HepG2 (cell line): Measurements from ENCODE around the gene SHC3. TPM values are rescaled to one million over a fixed set of nuclear protein-coding genes. Genes with fewer than 3 reads are reported as not detected.

ENCODE experiments used
- ATAC-seq: fragments of 200-7000 bp; cut with Tn5 transposase; 3 replicates; pipeline ENCODE4 v1.9.1; 2020; ENCODE audit warnings: mild to moderate bottlenecking, moderate library complexity
- BruUV-seq: library from RNA; stranded (reverse); fragments of 400-500 nt; replicated peaks from 2 replicates; lab custom pipeline; 2021; lab: Mats Ljungman, UMichigan
- CTCF ChIA-PET: fragments of 300-600 bp; formaldehyde crosslinking; extraction: SDS; loops from one replicate; lab custom pipeline; 2021; ENCODE audit warnings: low total read pairs, inconsistent platforms, low intra/inter-chr PET ratio; lab: Yijun Ruan, JAX
- POLR2A ChIA-PET: fragments of 350-600 bp; sonication (Branson Sonifier 250); formaldehyde crosslinking; loops from one replicate; lab custom pipeline; 2020; ENCODE audit warnings: antibody characterized with exemption, inconsistent platforms; lab: Yijun Ruan, JAX
- DNase-seq: peaks from one replicate; pipeline ENCODE4 v3.0.0-alpha.2; 2015; ENCODE audit warnings: low spot score
- FAIRE-seq: peaks from 3 replicates; lab custom pipeline; 2011; peaks lifted over from hg19 to GRCh38; lab: Jason Lieb, UNC
- H2AFZ ChIP-seq: one replicate; pipeline ENCODE4 v1.6.1; 2011; ENCODE audit warnings: low read length, inconsistent platforms
- H3K27ac ChIP-seq: fragments of 300-600 bp; 3 replicates; pipeline ENCODE4 v1.8.0; 2011; ENCODE audit warnings: mixed run types, mild to moderate bottlenecking, mixed read lengths, low read length, inconsistent platforms; ENCODE audit not compliant: insufficient read depth; ENCODE audit errors: extremely low read length
- H3K27me3 ChIP-seq, 2 experiments: fragments of 200-600 bp in 1 of 2; 2 replicates in 1 of 2; 3 replicates in 1 of 2; pipeline versions ENCODE4 v1.6.0 to v1.8.0; 2011; ENCODE audit warnings: low read length in 2 of 2, mild to moderate bottlenecking in 2 of 2, moderate library complexity in 2 of 2, inconsistent platforms in 1 of 2; ENCODE audit not compliant: insufficient read depth in 2 of 2, control insufficient read depth in 1 of 2
- H3K36me3 ChIP-seq, 2 experiments: fragments of 200-600 bp in 1 of 2; replicated peaks in 1 of 2; 2 replicates in 1 of 2; 3 replicates in 1 of 2; pipeline versions ENCODE4 v1.5.1 to v1.8.0; 2011; ENCODE audit warnings: low read length in 2 of 2, inconsistent platforms in 1 of 2; ENCODE audit not compliant: insufficient read depth in 2 of 2, control insufficient read depth in 1 of 2
- H3K4me1 ChIP-seq: 2 replicates; pipeline ENCODE4 v1.5.1; 2012; ENCODE audit warnings: low read length, inconsistent platforms; ENCODE audit not compliant: insufficient read depth
- H3K4me2 ChIP-seq: 2 replicates; pipeline ENCODE4 v1.6.0; 2011; ENCODE audit warnings: low read depth, low read length, inconsistent platforms
- H3K4me3 ChIP-seq, 3 experiments: fragments of 200-600 bp in 1 of 3; sonication (generic), shearing (Covaris generic) in 1 of 3; replicated peaks in 1 of 3; 2 replicates each; pipeline ENCODE4 v1.5.1; 2011 to 2016; ENCODE audit warnings: low read length in 3 of 3, inconsistent platforms in 2 of 3, low read depth in 2 of 3, mild to moderate bottlenecking in 2 of 3, control low read depth in 1 of 3, mixed read lengths in 1 of 3; ENCODE audit not compliant: insufficient read depth in 1 of 3
- H3K79me2 ChIP-seq: one replicate; pipeline ENCODE4 v1.6.1; 2011; ENCODE audit warnings: low read length, inconsistent platforms; ENCODE audit not compliant: insufficient read depth
- H3K9ac ChIP-seq: 2 replicates; pipeline ENCODE4 v1.6.0; 2011; ENCODE audit warnings: mild to moderate bottlenecking, low read depth, low read length, inconsistent platforms; ENCODE audit not compliant: insufficient read depth
- H3K9me3 ChIP-seq: 2 replicates; pipeline ENCODE4 v1.5.1; 2012; ENCODE audit warnings: mild to moderate bottlenecking, low read length
- H4K20me1 ChIP-seq: 2 replicates; pipeline ENCODE4 v1.6.0; 2011; ENCODE audit warnings: inconsistent platforms, mild to moderate bottlenecking, low read length, moderate library complexity; ENCODE audit not compliant: insufficient read depth
- CEBPB ChIP-seq: IDR thresholded peaks from 2 replicates; pipeline ENCODE4 v1.6.1; 2011; ENCODE audit warnings: low read depth, low read length, improper control_type of control experiment, borderline replicate concordance
- FOXO1 ChIP-seq: sonication (generic); formaldehyde crosslinking; IDR thresholded peaks from 2 replicates; pipeline ENCODE4 v1.4.0; 2020; ENCODE audit warnings: missing genetic modification reagents
- MIER3 ChIP-seq: IDR thresholded peaks from 2 replicates; pipeline ENCODE4 v1.6.1; 2016; ENCODE audit warnings: missing compliant biosample characterization, borderline replicate concordance
- MZF1 ChIP-seq: sonication (generic); formaldehyde crosslinking; IDR thresholded peaks from 2 replicates; pipeline ENCODE4 v1.8.1; 2023; ENCODE audit warnings: mild to moderate bottlenecking, missing genetic modification reagents, borderline replicate concordance
- NFIB ChIP-seq: sonication (generic); formaldehyde crosslinking; IDR thresholded peaks from 2 replicates; pipeline ENCODE4 v1.9.0; 2021; ENCODE audit warnings: missing genetic modification reagents, mild to moderate bottlenecking, borderline replicate concordance
- TCF7L2 ChIP-seq: IDR thresholded peaks from 2 replicates; pipeline ENCODE4 v1.6.1; 2011; ENCODE audit warnings: mild to moderate bottlenecking, low read depth, low read length, moderate library complexity
- ZFAT ChIP-seq: sonication (generic); formaldehyde crosslinking; conservative IDR thresholded peaks from 2 replicates; pipeline ENCODE4 v1.8.1; 2023; ENCODE audit warnings: missing genetic modification reagents, inconsistent platforms
- ZNF331 ChIP-seq: sonication (generic); formaldehyde crosslinking; IDR thresholded peaks from 2 replicates; pipeline ENCODE4 v1.4.0; 2020; ENCODE audit warnings: missing genetic modification reagents
- ZNF660 ChIP-seq: sonication (generic); formaldehyde crosslinking; IDR thresholded peaks from 2 replicates; pipeline ENCODE4 v1.5.1; 2020; ENCODE audit warnings: mild to moderate bottlenecking, low read depth, missing genetic modification reagents, borderline replicate concordance
- ZNF788 ChIP-seq: sonication (generic); formaldehyde crosslinking; IDR thresholded peaks from 2 replicates; pipeline ENCODE4 v1.5.0; 2020; ENCODE audit warnings: mild to moderate bottlenecking, missing genetic modification reagents, borderline replicate concordance
- ZNF883 ChIP-seq: sonication (generic); formaldehyde crosslinking; IDR thresholded peaks from 2 replicates; pipeline ENCODE4 v1.5.1; 2020; ENCODE audit warnings: mild to moderate bottlenecking, missing genetic modification reagents; ENCODE audit errors: not compliant biosample characterization
- WGBS: methylation state at CpG from one replicate; pipeline ENCODE4 v1.1.6; 2017; ENCODE audit warnings: low lambda C conversion rate; 5-methylcytosine and 5-hydroxymethylcytosine counted together
- in situ Hi-C: cut with HindIII; loops from 2 replicates; pipeline ENCODE4 v1.10.0; 2017; ENCODE audit warnings: low pct_unique_long_range_greater_than_20kb; ENCODE audit not compliant: extremely low pct_ligation_motif_present
- intact Hi-C: fragments of 100-400 bp; cut with micrococcal nuclease; formaldehyde crosslinking; loops from one replicate; pipeline ENCODE4 v1.10.0; 2022; ENCODE audit not compliant: unreplicated experiment
- polyA plus RNA-seq, 8 experiments: library from polyadenylated mRNA; depleted of rRNA in 3 of 8; stranded (reverse) in 7 of 8; unstranded in 1 of 8; fragments of >200 nt; fragmentation: Illumina TruSeq in 4 of 8; extraction: Trizol in 4 of 8; gene quantifications; 2 replicates each; pipeline versions ENCODE4 v1.2.1 to v1.2.3, GENCODE V29; 2011 to 2016; ENCODE audit warnings: low read depth in 4 of 8, missing spikeins in 1 of 8, mixed read lengths in 1 of 8; ENCODE audit not compliant: insufficient read depth in 1 of 8
- total RNA-seq, 5 experiments: library from RNA; depleted of rRNA; stranded (reverse); fragments of >200 nt; fragmentation: Illumina TruSeq; extraction: Trizol; gene quantifications; 2 replicates each; pipeline ENCODE4 v1.2.3, GENCODE V29; 2016; ENCODE audit warnings: low read depth in 1 of 5
- TF ChIP-seq, protein P1 (sequence below): sonication (generic); formaldehyde crosslinking; conservative IDR thresholded peaks from 2 replicates; pipeline ENCODE4 v1.4.0; 2020; ENCODE audit warnings: missing genetic modification reagents
- TF ChIP-seq, protein P2 (sequence below): sonication (generic); IDR thresholded peaks from 2 replicates; pipeline ENCODE4 v1.6.1; 2016; ENCODE audit warnings: low read depth, borderline replicate concordance
- TF ChIP-seq, protein P3 (sequence below): sonication (generic); formaldehyde crosslinking; IDR thresholded peaks from 2 replicates; pipeline ENCODE4 v1.8.0; 2023; ENCODE audit warnings: mild to moderate bottlenecking, missing genetic modification reagents
- TF ChIP-seq, protein P4 (sequence below): sonication (generic); formaldehyde crosslinking; IDR thresholded peaks from 2 replicates; pipeline ENCODE4 v1.4.0; 2020; ENCODE audit warnings: mild to moderate bottlenecking, missing genetic modification reagents
- TF ChIP-seq, protein P5 (sequence below): IDR thresholded peaks from 2 replicates; pipeline ENCODE4 v1.6.1; 2016

Gene SHC3
- total and polyA plus RNA-seq, 2 of the 13 experiments (the other 11 are each of a cell fraction or from before 2014, with no cell fraction given): 0.09 to 0.89 TPM

DNA sequence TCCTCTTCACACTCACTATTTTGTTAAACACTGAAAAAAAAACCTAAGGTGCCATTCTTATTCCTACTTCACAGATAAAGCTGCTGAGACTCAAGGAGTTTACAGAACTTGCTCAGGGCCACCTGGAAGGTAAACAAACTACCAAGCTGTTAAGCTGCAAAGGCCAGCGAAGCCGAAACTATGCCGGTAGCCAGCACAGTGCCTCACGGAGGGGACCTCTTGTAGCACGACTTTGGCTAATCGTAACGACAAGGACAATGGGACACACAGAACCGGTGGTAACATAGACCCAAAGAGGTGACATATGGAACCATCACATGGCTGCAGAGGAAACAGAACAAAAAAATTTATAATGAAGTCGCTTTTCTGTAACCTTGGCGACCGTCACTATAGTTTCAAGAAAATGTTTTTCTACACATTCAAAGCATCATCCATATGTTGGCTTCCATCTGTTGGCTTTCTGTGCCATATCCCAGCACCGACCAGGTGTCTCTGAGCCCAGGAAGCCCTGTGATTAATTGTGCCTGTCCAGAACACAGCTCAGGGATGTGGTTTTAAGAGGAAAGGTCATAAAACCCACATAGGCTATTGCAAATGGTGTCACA, 127.1 kb downstream of the SHC3 start:
- no TSS peak for BruUV-seq
- DNase-seq (no peak), FAIRE-seq (no peak), ATAC-seq (no peak)
- no peaks in the 10 kb centered on the region for H3K36me3 ChIP-seq
- intact Hi-C loops (no loop called here), in situ Hi-C loops (no loop called here)
- no peak overlapping the region for H3K9ac ChIP-seq
- H3K9me3 ChIP-seq: no peaks in the 10 kb centered on the region
- CTCF ChIA-PET: no interaction called here
- WGBS: 49% methylated on average over 12 of the region's 12 CpGs
- H3K4me2 ChIP-seq: no peak overlapping the region
- H4K20me1 ChIP-seq: no peaks in the 10 kb centered on the region
- no peaks in the 10 kb centered on the region for H3K27me3 ChIP-seq
- no peaks in the 10 kb centered on the region for H3K79me2 ChIP-seq
- H3K27ac ChIP-seq: no peak overlapping the region
- POLR2A ChIA-PET: no interaction called here
- no peak overlapping the region for H3K4me3 ChIP-seq
- H3K4me1 ChIP-seq: no peaks in the 10 kb centered on the region
- no peak overlapping the region for H2AFZ ChIP-seq
- no peak for TF ChIP-seq ZNF331 (CRISPR knock-in tag)
- TF ChIP-seq CEBPB: no peak
- TF ChIP-seq, protein P1, sequence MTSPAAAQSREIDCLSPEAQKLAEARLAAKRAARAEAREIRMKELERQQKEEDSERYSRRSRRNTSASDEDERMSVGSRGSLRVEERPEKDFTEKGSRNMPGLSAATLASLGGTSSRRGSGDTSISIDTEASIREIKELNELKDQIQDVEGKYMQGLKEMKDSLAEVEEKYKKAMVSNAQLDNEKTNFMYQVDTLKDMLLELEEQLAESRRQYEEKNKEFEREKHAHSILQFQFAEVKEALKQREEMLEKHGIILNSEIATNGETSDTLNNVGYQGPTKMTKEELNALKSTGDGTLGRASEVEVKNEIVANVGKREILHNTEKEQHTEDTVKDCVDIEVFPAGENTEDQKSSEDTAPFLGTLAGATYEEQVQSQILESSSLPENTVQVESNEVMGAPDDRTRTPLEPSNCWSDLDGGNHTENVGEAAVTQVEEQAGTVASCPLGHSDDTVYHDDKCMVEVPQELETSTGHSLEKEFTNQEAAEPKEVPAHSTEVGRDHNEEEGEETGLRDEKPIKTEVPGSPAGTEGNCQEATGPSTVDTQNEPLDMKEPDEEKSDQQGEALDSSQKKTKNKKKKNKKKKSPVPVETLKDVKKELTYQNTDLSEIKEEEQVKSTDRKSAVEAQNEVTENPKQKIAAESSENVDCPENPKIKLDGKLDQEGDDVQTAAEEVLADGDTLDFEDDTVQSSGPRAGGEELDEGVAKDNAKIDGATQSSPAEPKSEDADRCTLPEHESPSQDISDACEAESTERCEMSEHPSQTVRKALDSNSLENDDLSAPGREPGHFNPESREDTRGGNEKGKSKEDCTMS: no peak
- TF ChIP-seq ZNF660: no peak
- TF ChIP-seq, protein P2, sequence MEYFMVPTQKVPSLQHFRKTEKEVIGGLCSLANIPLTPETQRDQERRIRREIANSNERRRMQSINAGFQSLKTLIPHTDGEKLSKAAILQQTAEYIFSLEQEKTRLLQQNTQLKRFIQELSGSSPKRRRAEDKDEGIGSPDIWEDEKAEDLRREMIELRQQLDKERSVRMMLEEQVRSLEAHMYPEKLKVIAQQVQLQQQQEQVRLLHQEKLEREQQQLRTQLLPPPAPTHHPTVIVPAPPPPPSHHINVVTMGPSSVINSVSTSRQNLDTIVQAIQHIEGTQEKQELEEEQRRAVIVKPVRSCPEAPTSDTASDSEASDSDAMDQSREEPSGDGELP: no peak
- TF ChIP-seq FOXO1 (CRISPR knock-in tag): no peak
- TF ChIP-seq, protein P3, sequence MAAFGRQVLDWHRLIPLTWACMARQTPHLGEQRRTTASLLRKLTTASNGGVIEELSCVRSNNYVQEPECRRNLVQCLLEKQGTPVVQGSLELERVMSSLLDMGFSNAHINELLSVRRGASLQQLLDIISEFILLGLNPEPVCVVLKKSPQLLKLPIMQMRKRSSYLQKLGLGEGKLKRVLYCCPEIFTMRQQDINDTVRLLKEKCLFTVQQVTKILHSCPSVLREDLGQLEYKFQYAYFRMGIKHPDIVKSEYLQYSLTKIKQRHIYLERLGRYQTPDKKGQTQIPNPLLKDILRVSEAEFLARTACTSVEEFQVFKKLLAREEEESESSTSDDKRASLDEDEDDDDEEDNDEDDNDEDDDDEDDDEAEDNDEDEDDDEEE (CRISPR knock-in tag): no peak
- TF ChIP-seq, protein P4, sequence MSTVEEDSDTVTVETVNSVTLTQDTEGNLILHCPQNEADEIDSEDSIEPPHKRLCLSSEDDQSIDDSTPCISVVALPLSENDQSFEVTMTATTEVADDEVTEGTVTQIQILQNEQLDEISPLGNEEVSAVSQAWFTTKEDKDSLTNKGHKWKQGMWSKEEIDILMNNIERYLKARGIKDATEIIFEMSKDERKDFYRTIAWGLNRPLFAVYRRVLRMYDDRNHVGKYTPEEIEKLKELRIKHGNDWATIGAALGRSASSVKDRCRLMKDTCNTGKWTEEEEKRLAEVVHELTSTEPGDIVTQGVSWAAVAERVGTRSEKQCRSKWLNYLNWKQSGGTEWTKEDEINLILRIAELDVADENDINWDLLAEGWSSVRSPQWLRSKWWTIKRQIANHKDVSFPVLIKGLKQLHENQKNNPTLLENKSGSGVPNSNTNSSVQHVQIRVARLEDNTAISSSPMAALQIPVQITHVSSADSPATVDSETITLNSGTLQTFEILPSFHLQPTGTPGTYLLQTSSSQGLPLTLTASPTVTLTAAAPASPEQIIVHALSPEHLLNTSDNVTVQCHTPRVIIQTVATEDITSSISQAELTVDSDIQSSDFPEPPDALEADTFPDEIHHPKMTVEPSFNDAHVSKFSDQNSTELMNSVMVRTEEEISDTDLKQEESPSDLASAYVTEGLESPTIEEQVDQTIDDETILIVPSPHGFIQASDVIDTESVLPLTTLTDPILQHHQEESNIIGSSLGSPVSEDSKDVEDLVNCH: no peak
- TF ChIP-seq NFIB (CRISPR knock-in tag): no peak
- no peak for TF ChIP-seq TCF7L2
- TF ChIP-seq ZFAT (CRISPR knock-in tag): no peak
- TF ChIP-seq MIER3 (CRISPR knock-in tag): no peak
- no peak for TF ChIP-seq ZNF788 (CRISPR knock-in tag)
- TF ChIP-seq, protein P5, sequence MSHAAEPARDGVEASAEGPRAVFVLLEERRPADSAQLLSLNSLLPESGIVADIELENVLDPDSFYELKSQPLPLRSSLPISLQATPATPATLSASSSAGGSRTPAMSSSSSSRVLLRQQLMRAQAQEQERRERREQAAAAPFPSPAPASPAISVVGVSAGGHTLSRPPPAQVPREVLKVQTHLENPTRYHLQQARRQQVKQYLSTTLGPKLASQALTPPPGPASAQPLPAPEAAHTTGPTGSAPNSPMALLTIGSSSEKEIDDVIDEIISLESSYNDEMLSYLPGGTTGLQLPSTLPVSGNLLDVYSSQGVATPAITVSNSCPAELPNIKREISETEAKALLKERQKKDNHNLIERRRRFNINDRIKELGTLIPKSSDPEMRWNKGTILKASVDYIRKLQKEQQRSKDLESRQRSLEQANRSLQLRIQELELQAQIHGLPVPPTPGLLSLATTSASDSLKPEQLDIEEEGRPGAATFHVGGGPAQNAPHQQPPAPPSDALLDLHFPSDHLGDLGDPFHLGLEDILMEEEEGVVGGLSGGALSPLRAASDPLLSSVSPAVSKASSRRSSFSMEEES (CRISPR knock-in tag): no peak
- TF ChIP-seq ZNF883: no peak
- no peak for TF ChIP-seq MZF1 (CRISPR knock-in tag)
